OCI-LY1 (cell line): ENCODE results near the gene DUSP5.

Experiments used
- EZH2 ChIP-seq: fragments of 200-600 bp; sonication (generic), shearing (Covaris generic); IDR thresholded peaks from 2 replicates; pipeline ENCODE4 v1.8.0; 2017; ENCODE audit warnings: borderline replicate concordance, mixed run types, mild to moderate bottlenecking, antibody characterized with exemption, low read length, moderate library complexity, mixed read lengths
- TF ChIP-seq, protein P1 (sequence below): fragments of 200-600 bp; sonication (generic), shearing (Covaris generic); IDR thresholded peaks from 2 replicates; pipeline ENCODE4 v1.5.1; 2017; ENCODE audit warnings: mild to moderate bottlenecking, antibody characterized with exemption, low read length, moderate library complexity, mixed read lengths

DNA sequence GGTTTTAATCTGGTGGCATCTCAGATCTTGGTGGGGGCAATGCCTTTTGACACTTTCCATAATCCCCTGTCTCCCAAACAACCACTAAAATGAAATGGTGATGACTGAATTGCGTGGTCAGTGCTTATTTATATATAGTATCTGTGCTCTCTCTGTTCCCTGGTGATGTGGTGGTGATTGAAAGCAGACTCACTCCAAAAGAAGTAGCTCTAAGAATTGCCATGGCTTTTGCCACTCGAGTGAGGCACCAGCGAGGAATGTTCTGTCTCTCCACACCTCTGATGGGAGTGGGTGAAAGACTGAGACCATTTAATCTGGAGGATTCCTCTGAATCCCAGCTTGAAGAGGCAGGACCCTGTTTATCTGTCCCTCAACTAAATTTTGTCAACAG, 2.8 kb downstream of the DUSP5 start:
- TF ChIP-seq, protein P1, sequence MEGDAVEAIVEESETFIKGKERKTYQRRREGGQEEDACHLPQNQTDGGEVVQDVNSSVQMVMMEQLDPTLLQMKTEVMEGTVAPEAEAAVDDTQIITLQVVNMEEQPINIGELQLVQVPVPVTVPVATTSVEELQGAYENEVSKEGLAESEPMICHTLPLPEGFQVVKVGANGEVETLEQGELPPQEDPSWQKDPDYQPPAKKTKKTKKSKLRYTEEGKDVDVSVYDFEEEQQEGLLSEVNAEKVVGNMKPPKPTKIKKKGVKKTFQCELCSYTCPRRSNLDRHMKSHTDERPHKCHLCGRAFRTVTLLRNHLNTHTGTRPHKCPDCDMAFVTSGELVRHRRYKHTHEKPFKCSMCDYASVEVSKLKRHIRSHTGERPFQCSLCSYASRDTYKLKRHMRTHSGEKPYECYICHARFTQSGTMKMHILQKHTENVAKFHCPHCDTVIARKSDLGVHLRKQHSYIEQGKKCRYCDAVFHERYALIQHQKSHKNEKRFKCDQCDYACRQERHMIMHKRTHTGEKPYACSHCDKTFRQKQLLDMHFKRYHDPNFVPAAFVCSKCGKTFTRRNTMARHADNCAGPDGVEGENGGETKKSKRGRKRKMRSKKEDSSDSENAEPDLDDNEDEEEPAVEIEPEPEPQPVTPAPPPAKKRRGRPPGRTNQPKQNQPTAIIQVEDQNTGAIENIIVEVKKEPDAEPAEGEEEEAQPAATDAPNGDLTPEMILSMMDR, result no peak
- TF ChIP-seq EZH2, result no peak
